Stimulated activated CD4-positive, alpha-beta T cell treated with anti-CD3 and anti-CD28 coated beads, TNF-alpha, amount 100 ng/mL, for 24 hours (primary cell): ENCODE data around the gene NOP16.

Experiments
- DNase-seq, 3 experiments: peaks; one replicate each; pipeline ENCODE4 v3.0.0-alpha.2; 2020; ENCODE audit warnings: low read depth in 3 of 3

Gene NOP16

DNA sequence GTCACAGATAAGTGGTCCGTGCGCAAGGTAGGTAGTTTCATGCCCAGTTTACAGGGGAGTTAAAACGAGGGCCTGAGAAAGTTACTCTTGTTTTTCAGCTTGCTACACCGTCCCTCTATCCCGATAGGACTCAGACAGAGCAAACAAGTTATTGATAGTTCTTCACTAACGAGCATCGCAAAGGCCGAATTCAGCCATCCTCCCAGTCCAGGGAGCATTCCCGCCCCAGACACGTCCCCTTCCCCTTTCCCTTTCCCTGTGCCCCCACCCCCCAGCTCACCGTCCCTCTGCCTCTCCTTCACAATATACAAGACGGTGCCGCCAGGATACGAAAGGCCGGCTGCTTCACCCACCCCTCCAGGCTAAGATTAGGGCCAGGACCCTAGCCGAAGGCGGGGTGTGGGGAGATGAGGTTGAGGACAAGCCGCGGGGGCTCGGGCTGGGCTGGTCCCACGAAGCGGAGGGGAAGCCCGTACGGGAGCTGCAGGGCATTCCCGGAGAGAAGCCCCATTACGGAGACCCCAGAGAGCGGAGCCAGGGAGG is 27.4 kb downstream of the NOP16 start:
- no peak for DNase-seq

DNA sequence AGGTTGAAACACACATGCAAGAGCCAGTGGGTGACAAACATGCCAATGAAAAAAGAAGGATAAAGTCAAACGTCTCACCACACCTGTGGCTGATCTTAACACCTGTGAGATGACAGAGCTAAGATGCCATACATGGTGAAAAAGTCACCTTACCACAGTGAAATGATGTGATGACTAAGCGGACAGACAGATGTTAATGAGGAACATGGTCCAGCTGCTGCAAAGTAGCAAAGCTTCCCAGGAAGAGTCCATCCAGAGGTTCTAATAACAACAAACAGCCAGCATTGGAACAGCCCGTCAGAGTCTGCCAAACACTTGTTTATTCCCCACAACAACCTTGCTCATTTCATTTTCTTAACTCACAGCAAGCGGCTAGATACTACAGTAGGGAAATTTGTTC is 28.7 kb downstream of the NOP16 start:
- no peak for DNase-seq

DNA sequence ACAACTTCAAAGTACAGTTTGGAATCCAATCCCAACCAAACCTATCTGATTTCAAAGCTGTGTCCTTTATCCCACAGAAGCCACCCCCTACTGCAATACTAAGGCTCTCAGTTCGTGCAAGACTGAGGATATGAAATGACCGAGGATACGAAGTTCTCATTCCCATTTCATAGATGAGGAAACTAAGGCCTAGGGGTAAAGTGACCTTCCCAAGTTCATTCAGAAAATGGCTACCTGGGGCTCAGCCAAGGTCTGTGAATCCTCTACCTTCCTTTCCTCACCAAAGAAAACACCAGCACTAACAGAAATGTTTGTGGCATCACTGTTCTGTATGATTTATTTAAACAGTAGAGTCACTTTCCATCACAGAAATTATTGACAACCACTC is 32.2 kb downstream of the NOP16 start:
- no peak for DNase-seq

DNA sequence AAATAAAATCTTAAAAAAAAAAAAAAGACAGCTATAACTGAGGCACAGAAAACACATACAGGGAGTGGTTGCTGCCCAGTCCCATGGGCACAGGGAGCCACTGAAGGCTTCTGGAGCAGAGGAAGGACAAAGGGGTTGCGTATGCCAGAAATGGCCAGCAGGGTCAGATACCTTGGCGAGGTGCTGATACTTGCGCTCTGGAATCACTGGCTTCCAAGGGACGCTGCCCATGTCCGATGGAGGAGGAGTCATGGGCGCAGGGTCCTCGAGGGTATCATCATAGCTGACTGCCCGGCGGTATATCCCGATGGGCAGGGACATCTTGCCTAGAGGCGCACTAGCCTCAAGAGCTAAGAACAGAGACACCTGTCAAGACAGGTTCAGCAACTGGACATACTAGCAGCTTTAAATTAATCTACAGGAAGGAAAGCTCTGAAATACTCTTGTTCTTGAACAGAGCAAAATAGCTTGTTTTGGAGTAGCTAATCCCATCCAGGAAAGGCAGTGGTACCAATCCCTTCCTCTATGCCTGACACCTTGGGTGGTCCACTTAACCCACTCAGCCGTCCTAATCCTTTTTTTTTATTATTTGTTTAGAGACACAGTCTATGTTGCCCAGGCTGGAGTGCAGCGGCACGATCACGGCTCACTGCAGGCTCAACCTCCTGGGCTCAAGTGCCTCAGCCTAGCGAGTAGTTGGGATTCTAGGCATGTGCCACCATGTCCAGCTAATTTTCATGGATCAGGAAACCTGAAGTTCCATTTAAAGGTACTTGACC is 32.8 kb downstream of the NOP16 start:
- DNase-seq = no peak

DNA sequence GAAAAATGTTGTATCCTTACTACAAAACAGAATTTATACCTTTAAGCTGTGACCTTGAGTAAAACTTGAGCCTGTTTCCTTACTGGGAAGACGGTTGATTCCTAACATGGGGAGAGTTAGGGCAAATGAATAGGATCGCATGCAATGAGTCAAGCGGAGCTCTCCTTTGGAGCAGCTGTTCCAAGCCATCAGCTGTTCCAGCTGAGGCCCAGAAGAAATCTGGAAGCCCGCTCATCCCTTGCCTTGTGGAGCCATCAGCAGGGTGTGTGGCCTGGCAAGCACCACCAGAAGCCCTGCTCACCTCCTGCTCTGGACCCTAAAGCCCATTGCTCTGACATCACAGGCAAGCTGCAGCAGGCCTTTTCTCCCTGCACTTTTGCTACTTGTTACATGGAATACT is 34.9 kb downstream of the NOP16 start:
- no peak for DNase-seq

DNA sequence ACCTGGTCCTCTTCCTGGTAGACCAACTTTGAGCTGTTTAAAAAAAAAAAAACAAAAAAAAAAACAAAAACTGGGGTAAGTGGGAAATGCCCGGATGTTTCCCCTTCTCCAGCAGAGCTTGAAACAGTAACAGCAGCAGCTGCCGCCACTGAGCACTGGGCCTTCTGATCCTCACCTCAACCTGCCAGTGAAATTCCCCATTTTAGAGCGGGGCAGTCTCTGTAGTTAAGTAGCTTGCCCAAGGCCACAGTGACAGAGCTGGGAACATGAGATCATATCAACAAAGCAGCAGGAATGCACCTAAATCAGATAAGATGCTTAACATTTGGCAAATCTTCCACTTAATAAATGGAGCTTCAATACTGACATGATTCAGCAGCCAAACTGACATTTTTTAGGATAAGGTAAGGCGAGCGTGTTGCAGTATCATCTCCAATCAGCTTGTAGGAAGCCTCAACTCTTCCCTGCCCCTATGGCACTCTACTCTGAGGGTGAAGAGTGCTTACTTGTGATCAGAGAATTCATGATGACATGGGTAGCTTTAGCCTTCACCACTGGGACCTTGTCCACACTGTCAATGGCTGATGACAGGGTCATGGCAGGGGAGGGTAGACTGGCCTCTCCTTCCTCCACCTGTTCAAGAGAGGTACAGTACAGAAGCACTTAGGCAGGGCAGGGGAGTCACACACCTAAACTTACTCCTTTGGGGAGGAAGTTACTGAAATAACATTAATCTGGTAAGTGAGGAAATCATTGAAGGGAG is 36.1 kb downstream of the NOP16 start:
- no peak for DNase-seq

DNA sequence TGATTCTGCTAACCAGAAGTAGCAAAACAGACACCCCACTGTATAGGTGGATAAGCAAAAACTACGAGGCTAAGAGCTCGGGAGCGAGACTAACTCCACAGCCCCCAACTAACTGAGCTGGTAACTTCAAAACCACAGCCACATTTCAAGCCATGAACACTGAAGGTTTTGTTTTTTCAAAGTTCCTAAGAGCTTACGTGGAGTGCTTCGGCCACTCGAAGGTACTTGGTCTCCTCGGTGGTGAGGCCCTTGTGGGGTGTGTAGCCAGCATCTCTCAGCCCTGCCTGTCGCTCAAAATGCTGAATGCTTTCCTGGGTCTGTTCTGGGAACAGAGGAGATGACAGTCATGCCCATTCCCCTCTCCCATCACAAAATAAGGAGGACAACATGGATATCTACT is 38.0 kb downstream of the NOP16 start:
- DNase-seq = no peak

DNA sequence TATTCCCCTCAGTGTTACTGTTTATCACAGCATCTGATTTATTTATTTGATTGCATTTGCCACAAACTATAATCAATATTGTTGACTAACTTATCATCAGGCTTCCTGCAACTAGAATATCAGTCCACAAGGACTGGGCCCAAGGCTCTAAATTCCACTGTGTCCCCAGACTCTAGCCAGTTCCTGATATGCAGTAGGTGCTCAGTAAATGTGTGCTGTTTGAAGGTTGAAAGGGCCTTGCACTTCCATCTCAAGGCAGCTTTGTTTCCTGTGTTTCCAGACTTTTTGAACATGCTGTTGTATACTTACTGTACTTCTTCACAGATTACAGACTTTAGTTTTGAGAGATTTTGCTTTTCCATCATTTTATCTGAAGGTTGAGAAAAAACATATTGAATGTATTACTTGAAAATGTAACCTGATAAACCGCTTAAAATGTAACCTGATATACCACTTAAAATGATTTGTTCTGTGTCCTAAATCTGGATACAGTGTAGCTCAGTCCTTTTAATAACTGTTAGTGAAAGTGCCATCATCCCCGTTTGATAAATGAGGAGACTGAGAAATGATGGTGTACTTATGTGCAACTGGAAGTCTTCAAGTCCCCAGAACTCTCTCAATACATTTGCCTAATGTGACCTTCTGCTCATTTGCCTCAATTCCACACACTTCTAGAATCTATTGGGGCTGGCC is 45.5 kb downstream of the NOP16 start:
- DNase-seq = no peak

DNA sequence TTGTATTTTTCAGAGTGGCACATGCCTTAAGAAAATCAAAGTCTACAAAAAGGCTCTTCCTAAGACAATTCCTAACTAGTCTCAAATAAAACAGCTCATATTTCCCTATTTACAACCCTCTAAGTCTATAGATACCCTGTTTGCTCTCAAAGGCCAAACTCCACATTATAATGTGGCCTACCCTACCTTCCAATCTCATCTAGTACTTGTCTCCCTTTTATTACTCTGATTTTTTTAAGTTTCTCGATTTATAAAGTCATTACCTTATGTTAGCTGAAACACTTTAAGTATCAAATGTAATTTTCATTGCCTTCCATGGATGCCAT is 46.3 kb downstream of the NOP16 start:
- no peak for DNase-seq

DNA sequence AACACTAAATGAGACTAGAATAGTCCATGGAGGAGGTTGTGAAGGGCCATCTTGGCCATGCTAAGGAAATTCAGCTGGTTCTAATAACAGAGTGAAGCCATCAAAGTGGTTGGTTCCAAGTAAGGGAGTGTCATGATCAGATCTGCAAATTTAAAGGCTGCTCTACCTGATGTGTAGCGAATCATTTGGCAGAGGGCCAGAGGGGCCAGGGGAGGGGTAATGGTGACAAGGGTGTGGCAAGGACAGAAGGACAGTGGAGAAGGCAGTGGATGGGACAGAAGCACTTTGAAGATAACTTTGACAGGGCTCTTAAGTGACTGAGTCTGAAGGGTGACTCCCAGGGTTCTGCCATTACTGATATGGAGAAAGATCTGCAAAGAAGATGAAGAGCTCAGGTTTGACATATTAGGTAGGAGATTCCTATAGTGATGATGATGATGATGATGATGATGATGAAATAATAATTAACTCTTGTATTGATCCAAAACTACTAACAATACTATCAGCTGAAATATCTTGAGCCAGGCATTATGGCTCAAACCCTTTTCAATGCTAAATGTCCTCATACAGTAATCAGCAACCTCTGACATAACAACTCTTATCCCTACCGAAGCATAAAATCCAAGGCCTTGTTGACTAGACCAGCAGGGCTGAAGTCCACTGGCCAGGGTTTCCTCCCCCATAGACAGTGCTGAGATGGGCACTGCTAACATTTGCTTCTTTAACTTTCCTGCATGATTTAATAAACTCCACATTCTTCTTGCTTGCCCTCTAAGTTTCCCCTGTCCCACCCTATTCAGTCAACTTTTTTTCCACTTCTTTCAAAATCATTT is 46.9 kb downstream of the NOP16 start:
- DNase-seq = no peak

DNA sequence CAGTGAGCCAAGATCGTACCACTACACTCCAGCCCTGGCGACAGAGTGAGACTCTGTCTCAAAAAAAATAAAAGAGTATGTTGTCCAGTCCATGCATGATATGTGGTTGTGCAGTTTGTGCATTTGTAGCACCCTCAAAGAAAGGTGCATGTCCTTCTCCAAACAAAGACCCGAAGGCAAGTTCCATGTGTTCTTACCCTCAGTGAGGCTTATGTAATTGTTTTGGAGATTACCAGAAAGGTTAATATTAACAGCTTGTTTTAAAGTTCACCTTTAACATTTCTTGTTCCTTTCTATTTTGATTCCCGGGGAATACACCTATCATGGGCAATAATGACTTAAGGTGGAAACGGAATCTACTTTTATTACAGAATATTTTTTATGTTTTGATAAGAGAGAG is 49.1 kb downstream of the NOP16 start:
- DNase-seq = no peak

DNA sequence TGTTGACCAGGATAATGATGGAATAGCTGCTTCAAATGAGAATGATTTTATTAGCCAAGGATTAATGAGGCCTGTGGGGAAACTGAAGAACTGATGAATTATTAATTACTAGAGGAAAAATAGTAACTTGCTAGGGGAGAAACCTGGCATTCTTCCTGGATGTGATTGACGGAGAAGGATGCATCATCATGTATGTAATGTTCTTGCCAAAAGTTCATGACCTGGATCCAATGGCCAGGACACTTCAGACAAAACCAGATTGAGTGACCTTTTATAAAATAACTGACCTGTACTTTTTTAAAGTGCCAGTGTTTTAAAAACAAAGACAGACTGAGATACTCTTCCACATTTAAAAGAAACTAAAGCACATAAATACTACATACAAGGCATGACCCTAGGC is 50.5 kb downstream of the NOP16 start:
- DNase-seq = no peak

DNA sequence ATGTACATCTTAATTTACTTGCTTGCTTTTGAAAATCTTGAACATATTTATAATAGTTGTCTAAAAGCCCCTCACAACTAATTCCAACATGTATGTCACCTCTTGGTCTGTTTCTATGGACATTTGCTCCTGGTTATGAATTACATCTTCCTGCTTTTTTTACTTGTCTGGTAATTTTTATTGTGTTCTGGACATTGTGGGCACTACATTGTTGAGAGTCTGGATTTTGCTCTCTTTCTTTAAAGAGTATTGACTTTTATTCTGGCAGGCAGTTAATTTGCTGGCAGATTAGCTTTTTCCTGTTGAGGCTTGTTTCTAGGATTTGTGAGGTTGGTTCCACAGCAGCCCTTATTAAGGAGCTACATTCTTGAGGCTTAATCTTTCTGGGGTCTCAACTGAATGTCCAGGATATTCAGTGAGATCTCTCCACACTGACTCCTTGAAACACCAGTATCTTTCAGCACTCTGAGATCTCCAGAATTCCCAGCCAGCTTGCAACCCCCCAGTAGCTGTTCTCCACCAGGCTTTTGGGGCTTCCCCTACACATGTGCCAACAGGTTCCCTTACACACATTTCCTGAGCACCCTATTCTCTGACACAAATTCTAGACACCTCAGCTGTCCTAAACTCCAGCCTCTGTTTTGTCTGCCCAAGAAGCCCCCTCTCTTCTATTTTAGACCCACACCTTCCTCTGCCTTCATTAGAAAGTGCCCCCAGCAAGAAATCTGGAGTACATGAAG is 54.2 kb downstream of the NOP16 start:
- no peak for DNase-seq
